Liver (tissue), 9 donors: ENCODE data around the gene ALK. TPM values are rescaled to one million over a fixed set of nuclear protein-coding genes. Genes with fewer than 3 reads are reported as not detected.

Experiments
- DNase-seq: peaks from one replicate; pipeline ENCODE4 v3.0.0-alpha.2; 2017; ENCODE audit warnings: low spot score
- H3K27ac ChIP-seq, 2 donors: one replicate each; pipeline ENCODE4 v1.7.0; 2013; ENCODE audit warnings: inconsistent platforms in 2 of 2, low read length in 2 of 2, control low read depth in 1 of 2, low read depth in 1 of 2, mild to moderate bottlenecking in 1 of 2
- H3K27me3 ChIP-seq, 4 donors: one replicate each; pipeline versions ENCODE4 v1.6.1 to v1.7.0; 2013; ENCODE audit warnings: low read length in 3 of 4, inconsistent platforms in 1 of 4, mild to moderate bottlenecking in 1 of 4, moderate library complexity in 1 of 4; ENCODE audit not compliant: control insufficient read depth in 4 of 4, insufficient read depth in 4 of 4
- H3K36me3 ChIP-seq, 4 donors: one replicate each; pipeline versions ENCODE4 v1.6.1 to v1.7.0; 2013; ENCODE audit warnings: low read length in 3 of 4, mild to moderate bottlenecking in 3 of 4, low read depth in 1 of 4, moderate library complexity in 1 of 4; ENCODE audit not compliant: control insufficient read depth in 4 of 4, insufficient read depth in 3 of 4
- H3K4me1 ChIP-seq, 4 donors: one replicate each; pipeline versions ENCODE4 v1.6.1 to v1.7.0; 2013; ENCODE audit warnings: low read length in 3 of 4, mild to moderate bottlenecking in 3 of 4, moderate library complexity in 1 of 4; ENCODE audit not compliant: control insufficient read depth in 4 of 4, insufficient read depth in 4 of 4
- H3K4me3 ChIP-seq, 3 donors: one replicate each; pipeline versions ENCODE4 v1.6.1 to v1.7.0; 2013; ENCODE audit warnings: low read length in 3 of 3, control low read depth in 1 of 3, low read depth in 1 of 3, mild to moderate bottlenecking in 1 of 3
- H3K9ac ChIP-seq, 2 donors: one replicate each; pipeline ENCODE4 v1.7.0; 2013; ENCODE audit warnings: low read length in 2 of 2, mild to moderate bottlenecking in 2 of 2, moderate library complexity in 2 of 2, control low read depth in 1 of 2, low read depth in 1 of 2
- H3K9me3 ChIP-seq, 4 donors: one replicate each; pipeline versions ENCODE4 v1.6.1 to v1.7.0; 2013; ENCODE audit warnings: low read length in 3 of 4; ENCODE audit not compliant: control insufficient read depth in 4 of 4
- FOXA1 ChIP-seq: IDR thresholded peaks from 2 replicates; pipeline ENCODE4 v1.6.1; 2016; ENCODE audit warnings: antibody characterized with exemption
- FOXA2 ChIP-seq: IDR thresholded peaks from 2 replicates; pipeline ENCODE4 v1.6.1; 2016; ENCODE audit warnings: antibody characterized with exemption
- GABPA ChIP-seq, 2 donors: IDR thresholded peaks in 1 of 2; conservative IDR thresholded peaks in 1 of 2; 2 replicates each; pipeline ENCODE4 v1.6.1; 2016; ENCODE audit warnings: antibody characterized with exemption in 2 of 2, mild to moderate bottlenecking in 1 of 2, moderate library complexity in 1 of 2
- HNF4A ChIP-seq, 2 donors: conservative IDR thresholded peaks; 2 replicates each; pipeline ENCODE4 v1.6.1; 2016; ENCODE audit warnings: antibody characterized with exemption in 2 of 2, mild to moderate bottlenecking in 2 of 2
- HNF4G ChIP-seq: IDR thresholded peaks from 2 replicates; pipeline ENCODE4 v1.6.1; 2016; ENCODE audit warnings: antibody characterized with exemption
- JUND ChIP-seq, 2 donors: IDR thresholded peaks; 2 replicates each; pipeline ENCODE4 v1.6.1; 2016; ENCODE audit warnings: antibody characterized with exemption in 2 of 2
- NR2F2 ChIP-seq: IDR thresholded peaks from 2 replicates; pipeline ENCODE4 v1.6.1; 2016; ENCODE audit warnings: antibody characterized with exemption
- RXRA ChIP-seq, 2 donors: IDR thresholded peaks; 2 replicates each; pipeline ENCODE4 v1.6.1; 2017 to 2018; ENCODE audit warnings: antibody characterized with exemption in 2 of 2, mild to moderate bottlenecking in 1 of 2
- SP1 ChIP-seq: IDR thresholded peaks from 2 replicates; pipeline ENCODE4 v1.6.1; 2018; ENCODE audit warnings: antibody characterized with exemption, mild to moderate bottlenecking
- TAF1 ChIP-seq: conservative IDR thresholded peaks from 2 replicates; pipeline ENCODE4 v1.6.1; 2016; ENCODE audit warnings: antibody characterized with exemption, mild to moderate bottlenecking
- YY1 ChIP-seq: IDR thresholded peaks from 2 replicates; pipeline ENCODE4 v1.6.1; 2016; ENCODE audit warnings: antibody characterized with exemption, mild to moderate bottlenecking
- WGBS: extraction: QIAGEN DNeasy Blood & Tissue Kit; methylation state at CpG from one replicate; pipeline ENCODE4 v1.1.7; 2013; 5-methylcytosine and 5-hydroxymethylcytosine counted together
- polyA plus RNA-seq, 2 donors: library from polyadenylated mRNA; stranded (reverse) in 1 of 2; unstranded in 1 of 2; fragments of 200-250 nt in 1 of 2; fragments of >200 nt in 1 of 2; fragmentation: Nextera tagmentation in 1 of 2; extraction: Ambion mirVana in 1 of 2; gene quantifications; one replicate each; pipeline versions ENCODE4 v1.2.1 to v1.2.3, GENCODE V29; 2013 to 2015
- total RNA-seq, 2 donors: library from RNA; depleted of rRNA; stranded (reverse); fragments of >200 nt; gene quantifications; one replicate each; pipeline ENCODE4 v1.2.3, GENCODE V29; 2014
- TF ChIP-seq, protein P1 (sequence below): fragments of 150-350 bp; IDR thresholded peaks from 2 replicates; pipeline ENCODE4 v1.5.1; 2017; ENCODE audit warnings: improper control_type of control experiment, low read depth, low read length; ENCODE audit not compliant: missing input control
- TF ChIP-seq, protein P2 (sequence below): IDR thresholded peaks from 2 replicates; pipeline ENCODE4 v1.6.1; 2016; ENCODE audit warnings: antibody characterized with exemption
- TF ChIP-seq, protein P3 (sequence below): IDR thresholded peaks from 2 replicates; pipeline ENCODE4 v1.6.1; 2016; ENCODE audit warnings: antibody characterized with exemption
- donor health status: healthy.
- donor health status: healthy.
- donor health status: healthy.
- donor health status: healthy.
- donor health status: healthy.

Gene ALK
- total and polyA plus RNA-seq, 4 donors, result under 0.01 TPM; not detected in 3

DNA sequence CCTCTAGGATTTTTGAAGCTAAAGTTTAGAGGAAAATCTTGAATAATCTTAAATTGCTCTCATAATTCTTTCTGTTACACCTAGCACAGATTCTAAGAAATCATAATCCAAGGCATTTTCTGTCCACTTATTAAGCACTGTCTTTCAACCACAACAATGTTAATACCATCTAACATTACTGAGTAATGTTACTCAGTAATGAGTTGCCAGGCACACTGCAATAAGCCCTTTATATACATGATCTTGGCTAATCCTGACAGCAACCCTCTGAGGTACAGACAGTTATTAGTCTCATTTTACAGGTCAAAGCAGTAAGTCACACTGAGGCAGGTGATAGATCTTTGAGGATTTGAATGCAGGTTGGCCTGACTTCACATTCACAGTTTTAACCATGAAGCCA, 291.9 kb downstream of the ALK start:
- no peak for DNase-seq
- no peaks in the 10 kb centered on the region for H3K27me3 ChIP-seq
- no peak overlapping the region for H3K9ac ChIP-seq
- no peak for TF ChIP-seq RXRA (IDR thresholded peaks at IDR 0.05)
- TF ChIP-seq SP1, result no peak
- TF ChIP-seq HNF4A (conservative IDR thresholded peaks at IDR 0.05), result no peak
- TF ChIP-seq, protein P1, sequence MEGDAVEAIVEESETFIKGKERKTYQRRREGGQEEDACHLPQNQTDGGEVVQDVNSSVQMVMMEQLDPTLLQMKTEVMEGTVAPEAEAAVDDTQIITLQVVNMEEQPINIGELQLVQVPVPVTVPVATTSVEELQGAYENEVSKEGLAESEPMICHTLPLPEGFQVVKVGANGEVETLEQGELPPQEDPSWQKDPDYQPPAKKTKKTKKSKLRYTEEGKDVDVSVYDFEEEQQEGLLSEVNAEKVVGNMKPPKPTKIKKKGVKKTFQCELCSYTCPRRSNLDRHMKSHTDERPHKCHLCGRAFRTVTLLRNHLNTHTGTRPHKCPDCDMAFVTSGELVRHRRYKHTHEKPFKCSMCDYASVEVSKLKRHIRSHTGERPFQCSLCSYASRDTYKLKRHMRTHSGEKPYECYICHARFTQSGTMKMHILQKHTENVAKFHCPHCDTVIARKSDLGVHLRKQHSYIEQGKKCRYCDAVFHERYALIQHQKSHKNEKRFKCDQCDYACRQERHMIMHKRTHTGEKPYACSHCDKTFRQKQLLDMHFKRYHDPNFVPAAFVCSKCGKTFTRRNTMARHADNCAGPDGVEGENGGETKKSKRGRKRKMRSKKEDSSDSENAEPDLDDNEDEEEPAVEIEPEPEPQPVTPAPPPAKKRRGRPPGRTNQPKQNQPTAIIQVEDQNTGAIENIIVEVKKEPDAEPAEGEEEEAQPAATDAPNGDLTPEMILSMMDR, result no peak
- TF ChIP-seq GABPA (IDR thresholded peaks at IDR 0.05 in 1 of 2, conservative IDR thresholded peaks at IDR 0.05 in 1 of 2), result no peak
- TF ChIP-seq FOXA1, result no peak
- TF ChIP-seq YY1, result no peak
- TF ChIP-seq FOXA2, result no peak
- TF ChIP-seq JUND (IDR thresholded peaks at IDR 0.05), result no peak
- no peak overlapping the region for H3K27ac ChIP-seq
- H3K36me3 ChIP-seq, result no peaks in the 10 kb centered on the region
- no peaks in the 10 kb centered on the region for H3K9me3 ChIP-seq
- H3K4me1 ChIP-seq, result no peaks in the 10 kb centered on the region
- no peak overlapping the region for H3K4me3 ChIP-seq

DNA sequence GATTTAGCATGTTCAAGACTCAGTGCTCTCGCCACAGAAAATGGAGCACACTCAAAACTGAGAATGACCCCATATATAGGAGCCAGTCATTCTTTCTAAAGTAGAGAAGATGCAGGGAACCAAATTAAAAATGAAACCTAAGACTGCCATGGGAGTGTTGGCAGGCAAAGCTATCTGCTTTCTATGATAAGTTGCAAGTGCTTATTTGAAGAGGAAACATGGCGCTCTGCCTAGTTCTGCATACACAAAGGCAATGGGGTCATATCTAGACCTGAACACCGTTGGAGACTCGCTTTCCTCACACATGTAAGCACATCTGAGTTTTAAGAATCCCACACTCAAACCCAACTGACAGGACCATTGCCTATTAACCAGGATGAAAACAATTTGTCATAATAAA, 292.5 kb downstream of the ALK start:
- TF ChIP-seq, protein P2, sequence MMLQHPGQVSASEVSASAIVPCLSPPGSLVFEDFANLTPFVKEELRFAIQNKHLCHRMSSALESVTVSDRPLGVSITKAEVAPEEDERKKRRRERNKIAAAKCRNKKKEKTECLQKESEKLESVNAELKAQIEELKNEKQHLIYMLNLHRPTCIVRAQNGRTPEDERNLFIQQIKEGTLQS, result no peak
- no peak for TF ChIP-seq NR2F2
- TF ChIP-seq HNF4A (conservative IDR thresholded peaks at IDR 0.05), result no peak
- no peak for TF ChIP-seq SP1
- no peaks in the 10 kb centered on the region for H3K9me3 ChIP-seq
- no peak overlapping the region for H3K27ac ChIP-seq
- WGBS, result 51% methylated on average over 4 of the region's 4 CpGs
- no peaks in the 10 kb centered on the region for H3K36me3 ChIP-seq
- no peaks in the 10 kb centered on the region for H3K27me3 ChIP-seq
- H3K4me1 ChIP-seq, result no peaks in the 10 kb centered on the region
- no peak for DNase-seq
- H3K9ac ChIP-seq, result no peak overlapping the region
- no peak overlapping the region for H3K4me3 ChIP-seq

DNA sequence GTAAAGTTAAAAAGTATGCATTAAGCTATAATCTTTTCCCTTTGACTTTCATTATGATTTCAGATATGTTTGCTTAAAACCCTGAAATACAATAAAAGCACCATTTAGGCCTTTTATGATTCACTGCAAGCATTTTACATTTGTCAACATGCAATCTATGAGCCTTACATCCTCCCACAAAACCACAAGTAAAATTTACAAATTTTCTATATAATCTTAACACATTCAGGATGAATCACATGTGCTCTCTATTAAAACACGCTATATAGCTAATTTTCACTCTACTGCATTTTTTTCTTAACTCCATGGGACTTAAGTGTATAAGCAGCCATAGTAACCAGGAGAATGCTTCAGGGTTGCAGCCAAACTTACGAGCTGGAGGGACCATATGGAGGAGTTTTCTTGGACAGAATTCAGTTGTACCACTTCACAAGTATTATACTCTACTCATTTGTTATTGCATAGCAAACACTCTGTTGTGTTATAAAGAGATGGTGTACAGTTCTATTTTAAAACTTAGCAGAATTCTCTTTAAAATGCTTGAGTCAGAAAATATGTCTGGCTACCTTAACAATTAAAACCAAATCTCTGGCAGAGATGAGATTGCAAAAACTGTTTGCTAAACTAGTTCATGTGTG, 293.2 kb downstream of the ALK start:
- Histone ChIP-seq H3K4me1 (no peaks in the 10 kb centered on the region), H3K4me3 (no peak overlapping the region), H3K27me3 (no peaks in the 10 kb centered on the region), H3K9me3 (no peaks in the 10 kb centered on the region), H3K27ac (no peak overlapping the region), H3K9ac (no peak overlapping the region), H3K36me3 (no peaks in the 10 kb centered on the region)
- no peak for DNase-seq
- WGBS, result 76% methylated on average over 2 of the region's 2 CpGs
- TF ChIP-seq HNF4G (no peak), SP1 (no peak)

DNA sequence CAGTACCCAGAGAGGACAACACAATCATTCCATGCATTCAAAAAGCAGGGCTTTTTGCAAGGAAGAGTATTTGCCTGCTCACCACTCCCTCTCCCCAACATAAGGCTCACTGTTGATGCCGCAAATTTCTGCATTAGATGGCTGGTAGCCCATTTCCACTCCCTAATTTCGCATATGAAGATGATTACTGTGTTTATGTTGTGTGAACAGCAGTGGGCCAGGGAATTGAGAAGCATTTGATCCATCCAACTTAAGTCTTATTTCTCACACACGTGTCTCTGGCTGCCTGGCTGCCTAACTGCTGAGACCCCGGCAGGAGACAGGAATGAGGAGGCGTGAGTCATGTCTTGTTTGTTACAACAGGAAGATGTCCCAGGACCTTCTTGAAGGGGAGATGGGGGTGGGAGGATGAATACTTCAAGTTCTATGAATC, 294.1 kb downstream of the ALK start:
- Histone ChIP-seq H3K36me3 (no peaks in the 10 kb centered on the region), H3K9me3 (no peaks in the 10 kb centered on the region), H3K4me3 (no peak overlapping the region), H3K9ac (no peak overlapping the region), H3K27me3 (no peaks in the 10 kb centered on the region), H3K4me1 (no peaks in the 10 kb centered on the region), H3K27ac (no peak overlapping the region)
- no peak for DNase-seq
- WGBS, result 61% methylated on average over 5 of the region's 5 CpGs
- TF ChIP-seq, protein P3, sequence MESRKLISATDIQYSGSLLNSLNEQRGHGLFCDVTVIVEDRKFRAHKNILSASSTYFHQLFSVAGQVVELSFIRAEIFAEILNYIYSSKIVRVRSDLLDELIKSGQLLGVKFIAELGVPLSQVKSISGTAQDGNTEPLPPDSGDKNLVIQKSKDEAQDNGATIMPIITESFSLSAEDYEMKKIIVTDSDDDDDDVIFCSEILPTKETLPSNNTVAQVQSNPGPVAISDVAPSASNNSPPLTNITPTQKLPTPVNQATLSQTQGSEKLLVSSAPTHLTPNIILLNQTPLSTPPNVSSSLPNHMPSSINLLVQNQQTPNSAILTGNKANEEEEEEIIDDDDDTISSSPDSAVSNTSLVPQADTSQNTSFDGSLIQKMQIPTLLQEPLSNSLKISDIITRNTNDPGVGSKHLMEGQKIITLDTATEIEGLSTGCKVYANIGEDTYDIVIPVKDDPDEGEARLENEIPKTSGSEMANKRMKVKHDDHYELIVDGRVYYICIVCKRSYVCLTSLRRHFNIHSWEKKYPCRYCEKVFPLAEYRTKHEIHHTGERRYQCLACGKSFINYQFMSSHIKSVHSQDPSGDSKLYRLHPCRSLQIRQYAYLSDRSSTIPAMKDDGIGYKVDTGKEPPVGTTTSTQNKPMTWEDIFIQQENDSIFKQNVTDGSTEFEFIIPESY, result no peak
- no peak for TF ChIP-seq JUND (IDR thresholded peaks at IDR 0.05)
- no peak for TF ChIP-seq TAF1
- no peak for TF ChIP-seq NR2F2
- TF ChIP-seq, protein P2, result no peak
- TF ChIP-seq, protein P1, result no peak
- no peak for TF ChIP-seq FOXA1
